ENCODE results near the gene AVEN. TPM values are rescaled to one million over a fixed set of nuclear protein-coding genes. Genes with fewer than 3 reads are reported as not detected.

Gene AVEN
- total and polyA plus RNA-seq, 9 of the 15 experiments (the other 6 are each of a cell fraction or from before 2014, with no cell fraction given), result 1.5 to 6.4 (median 4.7) TPM

DNA sequence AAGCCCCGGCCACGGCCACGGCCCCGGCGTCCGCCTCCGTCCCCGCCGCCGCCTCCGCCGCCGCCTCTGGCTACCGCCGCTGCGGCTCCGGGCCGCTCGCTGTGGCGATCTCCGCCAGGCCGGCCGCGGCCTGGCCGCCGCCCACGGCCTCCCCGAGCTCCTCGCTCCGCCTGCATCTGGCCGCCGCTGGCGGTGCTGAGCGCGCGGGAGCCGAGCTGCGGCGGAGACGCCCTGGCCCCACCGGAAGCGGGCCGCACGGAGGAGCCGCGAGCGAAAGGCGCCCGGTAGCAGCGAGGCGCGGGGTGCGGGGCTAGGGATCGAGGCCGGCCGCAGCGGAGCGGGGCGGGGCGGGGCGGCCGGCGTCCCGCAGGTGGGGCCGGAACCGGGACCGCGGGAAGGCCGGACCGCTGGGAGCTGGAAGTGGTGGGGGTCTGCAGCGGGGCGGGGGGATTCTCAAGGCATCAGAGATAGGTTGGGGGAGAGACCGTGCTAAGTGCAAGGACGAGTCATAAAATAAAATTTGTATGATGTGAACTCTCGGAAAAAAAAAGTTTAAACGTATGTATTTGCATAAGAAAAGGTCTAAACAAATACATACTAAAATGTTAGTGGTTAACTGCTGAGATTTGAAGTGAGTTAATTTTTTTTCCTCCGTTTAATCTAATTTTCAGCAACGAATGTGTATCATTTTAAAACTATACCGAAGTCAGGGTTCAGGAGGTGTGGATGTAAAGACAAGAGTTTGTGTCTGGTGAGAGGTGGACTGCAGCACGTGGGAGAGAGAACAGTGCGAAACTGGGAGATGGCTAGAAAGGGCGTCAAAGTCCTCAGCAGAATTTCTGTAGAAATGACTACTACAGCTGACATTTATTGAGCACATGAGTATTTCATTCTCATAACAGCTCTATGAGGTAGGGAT lies at the start of gene AVEN (continued):
- TF ChIP-seq, protein P1, sequence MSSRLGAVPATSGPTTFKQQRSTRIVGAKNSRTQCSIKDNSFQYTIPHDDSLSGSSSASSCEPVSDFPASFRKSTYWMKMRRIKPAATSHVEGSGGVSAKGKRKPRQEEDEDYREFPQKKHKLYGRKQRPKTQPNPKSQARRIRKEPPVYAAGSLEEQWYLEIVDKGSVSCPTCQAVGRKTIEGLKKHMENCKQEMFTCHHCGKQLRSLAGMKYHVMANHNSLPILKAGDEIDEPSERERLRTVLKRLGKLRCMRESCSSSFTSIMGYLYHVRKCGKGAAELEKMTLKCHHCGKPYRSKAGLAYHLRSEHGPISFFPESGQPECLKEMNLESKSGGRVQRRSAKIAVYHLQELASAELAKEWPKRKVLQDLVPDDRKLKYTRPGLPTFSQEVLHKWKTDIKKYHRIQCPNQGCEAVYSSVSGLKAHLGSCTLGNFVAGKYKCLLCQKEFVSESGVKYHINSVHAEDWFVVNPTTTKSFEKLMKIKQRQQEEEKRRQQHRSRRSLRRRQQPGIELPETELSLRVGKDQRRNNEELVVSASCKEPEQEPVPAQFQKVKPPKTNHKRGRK (tag; IDR thresholded peaks at IDR 0.05), result no peak
- TF ChIP-seq TBP (optimal IDR thresholded peaks at IDR 0.05; ENCODE audit: low read depth, low read length), result no peak
- peak; percentile 92 for TF ChIP-seq CBX8 (IDR thresholded peaks at IDR 0.05; ENCODE audit: borderline replicate concordance, extremely low read depth, low read depth, low read length, poor library complexity, severe bottlenecking)
- TF ChIP-seq GATA2 (CRISPR knock-in tag; IDR thresholded peaks at IDR 0.05), result no peak
- TF ChIP-seq ZBTB7A (IDR thresholded peaks at IDR 0.05; ENCODE audit: borderline replicate concordance, control insufficient read depth, low read depth, low read length), result peak; percentile 67; the same call in 1 of the 2 replicates
- no peak for TF ChIP-seq EGR1 (conservative IDR thresholded peaks at IDR 0.05)
- TF ChIP-seq POLR2G (IDR thresholded peaks at IDR 0.05; ENCODE audit: low read depth, low read length), result peak; percentile 80
- TF ChIP-seq PCBP2 (IDR thresholded peaks at IDR 0.05; ENCODE audit: low read depth, low read length, poor library complexity, severe bottlenecking), result no peak
- TF ChIP-seq ZNF696 (CRISPR knock-in tag; conservative IDR thresholded peaks at IDR 0.05), result no peak
- no peak for TF ChIP-seq ZNF764 (CRISPR knock-in tag; IDR thresholded peaks at IDR 0.05; ENCODE audit: low read depth)
- TF ChIP-seq, protein P2, sequence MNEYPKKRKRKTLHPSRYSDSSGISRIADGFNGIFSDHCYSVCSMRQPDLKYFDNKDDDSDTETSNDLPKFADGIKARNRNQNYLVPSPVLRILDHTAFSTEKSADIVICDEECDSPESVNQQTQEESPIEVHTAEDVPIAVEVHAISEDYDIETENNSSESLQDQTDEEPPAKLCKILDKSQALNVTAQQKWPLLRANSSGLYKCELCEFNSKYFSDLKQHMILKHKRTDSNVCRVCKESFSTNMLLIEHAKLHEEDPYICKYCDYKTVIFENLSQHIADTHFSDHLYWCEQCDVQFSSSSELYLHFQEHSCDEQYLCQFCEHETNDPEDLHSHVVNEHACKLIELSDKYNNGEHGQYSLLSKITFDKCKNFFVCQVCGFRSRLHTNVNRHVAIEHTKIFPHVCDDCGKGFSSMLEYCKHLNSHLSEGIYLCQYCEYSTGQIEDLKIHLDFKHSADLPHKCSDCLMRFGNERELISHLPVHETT (CRISPR knock-in tag; conservative IDR thresholded peaks at IDR 0.05 in 1 of 2, IDR thresholded peaks at IDR 0.05 in 1 of 2), result peak in 1 of 2 experiments; percentile 80; a peak in 2 of 4 replicates
- no peak for TF ChIP-seq POLR2AphosphoS5 (IDR thresholded peaks at IDR 0.05; ENCODE audit: control insufficient read depth, insufficient read depth, low read depth, low read length)
- no peak for TF ChIP-seq PHTF2 (CRISPR knock-in tag; IDR thresholded peaks at IDR 0.05)
- TF ChIP-seq CBX2 (IDR thresholded peaks at IDR 0.05; ENCODE audit: insufficient read depth, low read length, poor library complexity, severe bottlenecking), result peak; percentile 72
- 0 out of 2 replicates have a peak, but pooled peaks have one; percentile 18 for TF ChIP-seq BMI1 (IDR thresholded peaks at IDR 0.05; ENCODE audit: low read length)
- no peak for TF ChIP-seq RFX5 (IDR thresholded peaks at IDR 0.05; ENCODE audit: low read depth, low read length)
- no peak for TF ChIP-seq PRMT5 (CRISPR knock-in tag; IDR thresholded peaks at IDR 0.05)
- peak; percentile 63 for TF ChIP-seq CXXC5 (CRISPR knock-in tag; IDR thresholded peaks at IDR 0.05)
- no peak for TF ChIP-seq NELFE (IDR thresholded peaks at IDR 0.05; ENCODE audit: insufficient read depth, insufficient read length)
- TF ChIP-seq RBM39 (optimal IDR thresholded peaks at IDR 0.05; ENCODE audit: low read depth, low read length), result no peak
- TF ChIP-seq, protein P3, sequence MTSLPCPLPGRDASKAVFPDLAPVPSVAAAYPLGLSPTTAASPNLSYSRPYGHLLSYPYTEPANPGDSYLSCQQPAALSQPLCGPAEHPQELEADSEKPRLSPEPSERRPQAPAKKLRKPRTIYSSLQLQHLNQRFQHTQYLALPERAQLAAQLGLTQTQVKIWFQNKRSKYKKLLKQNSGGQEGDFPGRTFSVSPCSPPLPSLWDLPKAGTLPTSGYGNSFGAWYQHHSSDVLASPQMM (CRISPR knock-in tag; IDR thresholded peaks at IDR 0.05), result no peak
- TF ChIP-seq RBM15 (IDR thresholded peaks at IDR 0.05; ENCODE audit: insufficient read depth, low read length), result no peak
- TF ChIP-seq BCOR (IDR thresholded peaks at IDR 0.05), result no peak
- TF ChIP-seq ASH1L (IDR thresholded peaks at IDR 0.05; ENCODE audit: borderline replicate concordance, low read depth, partially characterized antibody), result no peak
- no peak for TF ChIP-seq ZSCAN29 (IDR thresholded peaks at IDR 0.05)
